ENCODE measurements around the gene LILRA6.
"Not testable (repeated sequence)": the region's sequence is repeated elsewhere in the genome, so short reads cannot be mapped to it uniquely, and the experiment has no call there.

DNA sequence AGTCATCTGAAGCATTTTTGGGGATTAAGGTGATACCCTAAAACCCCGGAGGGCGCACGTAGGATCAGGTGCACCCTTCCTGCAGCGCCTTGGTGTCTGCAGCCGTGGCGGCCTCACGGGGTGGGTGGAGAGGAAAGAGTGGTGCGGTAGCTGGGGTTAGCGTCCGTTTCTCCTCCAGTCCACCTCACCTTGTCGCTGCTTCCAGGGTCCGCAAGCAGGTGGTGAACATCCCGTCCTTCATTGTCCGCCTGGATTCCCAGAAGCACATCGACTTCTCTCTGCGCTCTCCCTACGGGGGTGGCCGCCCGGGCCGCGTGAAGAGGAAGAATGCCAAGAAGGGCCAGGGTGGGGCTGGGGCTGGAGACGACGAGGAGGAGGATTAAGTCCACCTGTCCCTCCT lies 35.4 kb downstream of the LILRA6 start:
- TF ChIP-seq, protein P1, sequence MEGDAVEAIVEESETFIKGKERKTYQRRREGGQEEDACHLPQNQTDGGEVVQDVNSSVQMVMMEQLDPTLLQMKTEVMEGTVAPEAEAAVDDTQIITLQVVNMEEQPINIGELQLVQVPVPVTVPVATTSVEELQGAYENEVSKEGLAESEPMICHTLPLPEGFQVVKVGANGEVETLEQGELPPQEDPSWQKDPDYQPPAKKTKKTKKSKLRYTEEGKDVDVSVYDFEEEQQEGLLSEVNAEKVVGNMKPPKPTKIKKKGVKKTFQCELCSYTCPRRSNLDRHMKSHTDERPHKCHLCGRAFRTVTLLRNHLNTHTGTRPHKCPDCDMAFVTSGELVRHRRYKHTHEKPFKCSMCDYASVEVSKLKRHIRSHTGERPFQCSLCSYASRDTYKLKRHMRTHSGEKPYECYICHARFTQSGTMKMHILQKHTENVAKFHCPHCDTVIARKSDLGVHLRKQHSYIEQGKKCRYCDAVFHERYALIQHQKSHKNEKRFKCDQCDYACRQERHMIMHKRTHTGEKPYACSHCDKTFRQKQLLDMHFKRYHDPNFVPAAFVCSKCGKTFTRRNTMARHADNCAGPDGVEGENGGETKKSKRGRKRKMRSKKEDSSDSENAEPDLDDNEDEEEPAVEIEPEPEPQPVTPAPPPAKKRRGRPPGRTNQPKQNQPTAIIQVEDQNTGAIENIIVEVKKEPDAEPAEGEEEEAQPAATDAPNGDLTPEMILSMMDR (IDR thresholded peaks at IDR 0.05), result not testable (repeated sequence)
- not testable (repeated sequence) for TF ChIP-seq POLR2A (IDR thresholded peaks at IDR 0.05)
